Fibroblast of the conjunctiva (primary cell): Measurements from ENCODE around the gene TRIM56.
"Not testable (repeated sequence)": the region's sequence is repeated elsewhere in the genome, so short reads cannot be mapped to it uniquely, and the experiment has no call there.

Source experiments
- DNase-seq: peaks from one replicate; pipeline ENCODE4 v3.0.0-alpha.2; 2010; ENCODE audit warnings: low read depth

TRIM56 gene, protein sequence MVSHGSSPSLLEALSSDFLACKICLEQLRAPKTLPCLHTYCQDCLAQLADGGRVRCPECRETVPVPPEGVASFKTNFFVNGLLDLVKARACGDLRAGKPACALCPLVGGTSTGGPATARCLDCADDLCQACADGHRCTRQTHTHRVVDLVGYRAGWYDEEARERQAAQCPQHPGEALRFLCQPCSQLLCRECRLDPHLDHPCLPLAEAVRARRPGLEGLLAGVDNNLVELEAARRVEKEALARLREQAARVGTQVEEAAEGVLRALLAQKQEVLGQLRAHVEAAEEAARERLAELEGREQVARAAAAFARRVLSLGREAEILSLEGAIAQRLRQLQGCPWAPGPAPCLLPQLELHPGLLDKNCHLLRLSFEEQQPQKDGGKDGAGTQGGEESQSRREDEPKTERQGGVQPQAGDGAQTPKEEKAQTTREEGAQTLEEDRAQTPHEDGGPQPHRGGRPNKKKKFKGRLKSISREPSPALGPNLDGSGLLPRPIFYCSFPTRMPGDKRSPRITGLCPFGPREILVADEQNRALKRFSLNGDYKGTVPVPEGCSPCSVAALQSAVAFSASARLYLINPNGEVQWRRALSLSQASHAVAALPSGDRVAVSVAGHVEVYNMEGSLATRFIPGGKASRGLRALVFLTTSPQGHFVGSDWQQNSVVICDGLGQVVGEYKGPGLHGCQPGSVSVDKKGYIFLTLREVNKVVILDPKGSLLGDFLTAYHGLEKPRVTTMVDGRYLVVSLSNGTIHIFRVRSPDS

GRCh38 chr7:101085162-101085964, at the start of gene TRIM56:
Gene TRIM56 (plus strand): TSS chr7:101085481. CDS start chr7:101087313, 1,832 bp downstream.
- peak; percentile 79 for DNase-seq

GRCh38 chr7:101035941-101036340, 49.3 kb upstream of the TRIM56 start:
- no peak for DNase-seq

DNA sequence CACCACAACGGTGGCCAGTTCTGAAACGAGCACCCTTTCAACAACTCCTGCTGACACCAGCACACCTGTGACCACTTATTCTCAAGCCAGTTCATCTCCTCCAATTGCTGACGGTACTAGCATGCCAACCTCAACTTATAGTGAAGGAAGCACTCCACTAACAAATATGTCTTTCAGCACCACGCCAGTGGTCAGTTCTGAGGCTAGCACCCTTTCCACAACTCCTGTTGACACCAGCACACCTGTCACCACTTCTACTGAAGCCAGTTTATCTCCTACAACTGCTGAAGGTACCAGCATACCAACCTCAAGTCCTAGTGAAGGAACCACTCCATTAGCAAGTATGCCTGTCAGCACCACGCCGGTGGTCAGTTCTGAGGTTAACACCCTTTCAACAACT, 44.0 kb upstream of the TRIM56 start:
- not testable (repeated sequence) for DNase-seq

GRCh38 chr7:101058355-101058754, 26.9 kb upstream of the TRIM56 start:
- no peak for DNase-seq

DNA sequence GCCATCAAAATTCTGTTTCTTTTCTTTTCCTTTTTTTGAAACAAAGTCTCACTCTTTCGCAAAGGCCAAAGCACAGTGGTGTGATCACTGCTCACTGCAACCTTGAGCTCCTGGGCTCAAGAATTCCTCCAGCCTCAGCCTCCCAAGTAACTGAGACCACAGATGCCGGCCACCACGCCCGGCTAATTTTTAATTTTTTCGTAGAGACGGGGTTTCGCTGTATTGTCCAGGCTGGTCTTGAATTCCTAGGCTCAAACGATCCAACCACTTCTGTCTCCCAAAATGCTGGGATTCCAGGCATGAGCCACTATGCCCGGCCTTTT, 25.7 kb upstream of the TRIM56 start:
- no peak for DNase-seq

DNA sequence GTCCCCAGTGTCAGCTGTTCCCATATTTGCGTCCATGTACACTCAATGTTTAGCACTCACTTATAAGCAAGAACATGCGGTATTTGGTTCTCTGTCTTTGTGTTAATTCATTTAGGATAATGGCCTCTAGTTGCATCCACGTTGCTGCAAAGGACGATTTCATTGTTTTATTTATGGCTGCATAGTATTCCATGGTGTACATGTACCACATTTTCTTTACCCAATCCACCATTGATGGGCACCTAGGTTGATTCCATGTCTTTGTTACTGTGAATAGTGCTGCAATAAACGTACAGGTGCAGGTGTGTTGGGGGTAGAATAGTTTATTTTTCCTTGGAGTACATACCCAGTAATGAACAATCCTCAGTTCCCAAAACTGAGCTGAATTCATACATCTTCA, 24.3 kb upstream of the TRIM56 start:
- no peak for DNase-seq

DNA sequence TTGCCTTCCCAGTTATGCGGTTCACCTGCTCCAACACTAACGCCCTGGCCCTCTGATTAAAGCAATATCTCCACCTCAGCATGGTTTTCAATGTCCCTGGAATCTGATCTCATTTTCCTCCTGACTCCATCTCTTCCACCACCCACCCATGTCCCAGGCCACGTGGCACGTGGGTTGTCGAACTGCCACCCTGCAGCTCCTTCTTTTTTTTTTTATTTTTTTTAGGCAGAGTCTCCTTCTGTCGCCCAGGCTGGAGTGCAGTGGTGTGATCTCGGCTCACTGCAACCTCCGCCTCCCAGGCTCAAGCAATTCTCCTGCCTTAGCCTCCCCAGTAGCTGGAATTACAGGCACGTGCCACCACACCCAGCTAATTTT, 21.1 kb upstream of the TRIM56 start:
- DNase-seq, result not testable (repeated sequence)

- DNase-seq, result not testable (repeated sequence)
Measured at GRCh38 chr7:101065162-101065561, 20.1 kb upstream of the TRIM56 start.

GRCh38 chr7:101066141-101066832, 19.0 kb upstream of the TRIM56 start:
- DNase-seq, result no peak

DNA sequence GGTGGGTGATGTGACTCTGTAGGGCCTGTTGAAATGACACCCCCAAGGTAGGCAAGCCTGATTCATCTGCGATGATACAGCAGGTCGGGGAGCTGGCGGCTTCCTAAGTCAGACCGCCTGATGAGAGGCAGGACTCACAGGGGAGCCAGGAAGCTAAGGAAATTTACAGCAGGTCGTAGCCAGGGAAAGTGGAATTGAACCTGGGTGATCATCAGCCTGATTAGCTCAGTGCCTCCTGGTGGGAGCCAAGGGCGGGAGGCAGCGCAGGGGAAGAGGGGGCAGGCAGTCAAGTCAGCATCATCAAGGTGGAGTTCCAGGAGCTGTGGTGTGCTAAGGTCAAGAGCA, 18.5 kb upstream of the TRIM56 start:
- DNase-seq, result no peak

- DNase-seq, result no peak
Measured at GRCh38 chr7:101068401-101068800, 16.9 kb upstream of the TRIM56 start.

GRCh38 chr7:101071362-101072104, 13.7 kb upstream of the TRIM56 start:
- not testable (repeated sequence) for DNase-seq

DNA sequence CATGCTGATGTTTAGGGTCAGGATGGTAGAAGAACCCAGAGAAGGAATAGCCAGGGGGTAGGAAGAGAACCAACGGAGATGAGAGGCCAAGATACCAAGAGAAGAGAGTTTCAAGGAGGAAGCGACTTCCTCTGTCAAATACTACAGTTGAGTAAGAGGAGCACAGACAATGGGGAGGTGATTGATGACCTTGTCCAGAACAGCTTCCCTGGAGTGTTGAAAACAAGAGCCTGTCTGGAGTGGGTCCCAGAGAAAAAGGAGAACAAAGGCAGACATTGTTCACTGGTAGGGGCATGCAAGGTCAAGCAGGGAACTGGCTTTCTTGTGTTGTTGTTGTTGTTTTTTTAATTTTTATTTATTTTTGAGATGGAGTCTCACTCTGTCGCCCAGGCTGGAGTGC, 9.6 kb upstream of the TRIM56 start:
- no peak for DNase-seq

DNA sequence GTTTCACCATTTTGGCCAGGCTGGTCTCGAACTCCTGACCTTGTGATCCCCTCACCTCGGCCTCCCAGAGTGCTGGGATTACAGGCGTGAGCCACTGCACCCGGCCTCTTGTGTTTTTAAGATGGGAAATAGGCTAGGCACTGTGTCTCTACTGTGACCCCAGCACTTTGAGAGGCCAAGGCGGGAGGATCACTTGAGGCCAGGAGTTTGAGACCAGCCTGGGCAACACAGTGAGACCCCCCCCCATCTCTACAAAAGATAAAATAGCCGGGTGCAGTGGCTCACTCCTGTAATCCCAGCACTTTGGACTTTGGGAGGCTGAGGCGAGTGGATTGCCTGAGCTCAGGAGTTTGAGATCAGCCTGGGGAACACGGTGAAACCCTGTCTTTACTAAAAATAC, 9.1 kb upstream of the TRIM56 start:
- DNase-seq, result not testable (repeated sequence)

DNA sequence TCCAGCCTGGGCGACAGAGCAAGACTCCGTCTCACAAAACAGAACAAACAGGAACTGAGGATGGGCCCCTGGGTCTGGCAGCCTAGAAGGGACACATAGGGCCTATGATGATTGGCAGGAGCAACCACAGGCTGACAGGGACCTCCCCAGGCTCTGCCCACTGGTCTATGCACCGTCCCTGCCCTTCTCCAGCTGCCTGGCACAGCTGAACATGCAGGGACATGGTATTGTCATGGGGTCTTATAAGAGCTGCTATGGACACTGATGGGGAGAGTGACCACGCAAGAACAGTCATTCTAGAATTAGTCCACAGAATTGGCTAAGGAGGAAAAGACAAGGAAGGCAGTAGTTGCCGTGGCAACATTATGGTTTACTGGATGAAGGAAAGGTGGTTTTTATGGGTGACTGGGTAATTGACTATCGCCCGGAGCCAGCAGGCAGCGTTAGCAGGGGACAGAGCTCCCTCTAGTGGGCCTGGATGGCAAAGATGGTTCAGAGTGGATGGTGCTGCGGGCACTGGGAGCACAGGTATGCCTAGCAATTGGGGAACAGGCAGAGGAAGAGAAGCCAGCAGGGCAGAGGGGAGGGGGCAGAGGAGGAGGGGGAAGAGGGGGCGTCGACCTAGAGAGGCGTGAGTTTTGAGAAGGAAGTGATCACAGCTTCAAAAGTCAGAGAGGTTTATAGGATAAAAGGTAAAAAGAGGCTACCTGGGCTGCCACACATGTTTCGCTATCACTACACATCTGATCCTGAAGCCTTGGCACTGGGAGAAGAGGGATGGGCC, 7.8 kb upstream of the TRIM56 start:
- peak; percentile 47 for DNase-seq

DNA sequence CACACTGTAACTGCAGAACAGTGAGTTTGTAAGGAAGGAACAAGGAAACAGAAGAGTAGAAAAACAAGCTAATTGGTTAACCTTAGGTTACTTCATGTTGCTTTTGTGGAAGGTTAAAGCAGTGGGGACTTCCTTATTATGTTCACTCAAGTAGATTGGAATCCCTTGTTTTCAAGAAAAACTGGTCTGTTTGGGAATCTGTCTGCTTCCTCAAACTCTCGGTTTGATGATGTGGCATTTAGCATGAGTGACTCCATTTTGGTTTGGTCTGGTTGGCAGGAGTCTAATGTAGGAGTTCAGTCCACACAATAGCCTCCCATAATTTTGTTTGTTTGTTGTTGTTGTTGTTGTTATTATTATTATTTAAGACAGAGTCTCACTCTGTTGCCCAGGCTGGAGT, 3.8 kb upstream of the TRIM56 start:
- DNase-seq, result no peak

DNA sequence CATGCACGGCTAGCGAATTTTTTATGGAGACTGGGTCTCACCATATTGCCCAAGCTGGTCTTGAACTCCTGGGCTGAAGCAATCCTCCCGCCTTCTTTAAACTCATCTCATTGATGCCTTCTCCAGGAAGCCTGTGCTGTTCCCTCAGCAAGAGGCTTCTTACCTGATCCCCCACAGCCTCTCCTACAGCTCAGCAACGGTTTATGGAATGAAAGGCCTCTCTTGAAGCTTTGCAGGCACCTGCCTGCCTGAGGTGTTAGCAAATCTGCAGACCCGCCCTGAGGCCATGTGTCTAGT, 468 bp upstream of the TRIM56 start:
- DNase-seq, result no peak

DNA sequence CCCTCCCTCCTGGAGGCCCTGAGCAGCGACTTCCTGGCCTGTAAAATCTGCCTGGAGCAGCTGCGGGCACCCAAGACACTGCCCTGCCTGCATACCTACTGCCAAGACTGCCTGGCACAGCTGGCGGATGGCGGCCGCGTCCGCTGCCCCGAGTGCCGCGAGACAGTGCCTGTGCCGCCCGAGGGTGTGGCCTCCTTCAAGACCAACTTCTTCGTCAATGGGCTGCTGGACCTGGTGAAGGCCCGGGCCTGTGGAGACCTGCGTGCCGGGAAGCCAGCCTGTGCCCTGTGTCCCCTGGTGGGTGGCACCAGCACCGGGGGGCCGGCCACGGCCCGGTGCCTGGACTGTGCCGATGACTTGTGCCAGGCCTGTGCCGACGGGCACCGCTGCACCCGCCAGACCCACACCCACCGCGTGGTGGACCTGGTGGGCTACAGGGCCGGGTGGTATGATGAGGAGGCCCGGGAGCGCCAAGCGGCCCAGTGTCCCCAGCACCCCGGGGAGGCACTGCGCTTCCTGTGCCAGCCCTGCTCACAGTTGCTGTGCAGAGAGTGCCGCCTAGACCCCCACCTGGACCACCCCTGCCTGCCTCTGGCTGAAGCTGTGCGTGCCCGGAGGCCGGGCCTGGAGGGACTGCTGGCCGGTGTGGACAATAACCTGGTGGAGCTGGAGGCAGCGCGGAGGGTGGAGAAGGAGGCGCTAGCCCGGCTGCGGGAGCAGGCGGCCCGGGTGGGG, 2.2 kb downstream of the TRIM56 start:
- DNase-seq, result no peak

DNA sequence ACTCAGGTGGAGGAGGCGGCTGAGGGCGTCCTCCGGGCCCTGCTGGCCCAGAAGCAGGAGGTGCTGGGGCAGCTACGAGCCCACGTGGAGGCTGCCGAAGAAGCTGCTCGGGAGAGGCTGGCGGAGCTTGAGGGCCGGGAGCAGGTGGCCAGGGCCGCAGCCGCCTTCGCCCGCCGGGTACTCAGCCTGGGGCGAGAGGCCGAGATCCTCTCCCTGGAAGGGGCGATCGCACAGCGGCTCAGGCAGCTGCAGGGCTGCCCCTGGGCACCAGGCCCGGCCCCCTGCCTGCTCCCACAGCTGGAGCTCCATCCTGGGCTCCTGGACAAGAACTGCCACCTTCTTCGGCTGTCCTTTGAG, 2.8 kb downstream of the TRIM56 start:
- no peak for DNase-seq

GRCh38 chr7:101088858-101089529, 3.7 kb downstream of the TRIM56 start:
- DNase-seq, result no peak
